HUES64 (cell line): Measurements from ENCODE around the gene CENPT.

Experiments
- H3K27ac ChIP-seq: 2 replicates; pipeline ENCODE4 v1.7.0; 2013; ENCODE audit warnings: low read depth, low read length, inconsistent platforms
- H3K27me3 ChIP-seq: 2 replicates; pipeline ENCODE4 v1.6.1; 2013; ENCODE audit warnings: mild to moderate bottlenecking, low read length; ENCODE audit not compliant: insufficient read depth
- H3K36me3 ChIP-seq: 2 replicates; pipeline ENCODE4 v1.6.1; 2013; ENCODE audit warnings: mild to moderate bottlenecking, low read length; ENCODE audit not compliant: insufficient read depth
- H3K4me1 ChIP-seq: 2 replicates; pipeline ENCODE4 v1.6.1; 2013; ENCODE audit warnings: mild to moderate bottlenecking, low read length, moderate library complexity; ENCODE audit not compliant: insufficient read depth
- H3K4me3 ChIP-seq: 2 replicates; pipeline ENCODE4 v1.5.1; 2013; ENCODE audit warnings: mild to moderate bottlenecking, low read length, moderate library complexity
- H3K9ac ChIP-seq: 2 replicates; pipeline ENCODE4 v1.6.1; 2013; ENCODE audit warnings: mild to moderate bottlenecking, low read depth, low read length
- H3K9me3 ChIP-seq: 2 replicates; pipeline ENCODE4 v1.6.1; 2013; ENCODE audit warnings: low read depth, low read length; ENCODE audit not compliant: insufficient read depth
- WGBS: fragments of 150-250, 120-280 bp; methylation state at CpG from one replicate; pipeline ENCODE4 v1.1.7; 2013; ENCODE audit warnings: missing lambda C conversion rate; 5-methylcytosine and 5-hydroxymethylcytosine counted together

CENPT gene

DNA sequence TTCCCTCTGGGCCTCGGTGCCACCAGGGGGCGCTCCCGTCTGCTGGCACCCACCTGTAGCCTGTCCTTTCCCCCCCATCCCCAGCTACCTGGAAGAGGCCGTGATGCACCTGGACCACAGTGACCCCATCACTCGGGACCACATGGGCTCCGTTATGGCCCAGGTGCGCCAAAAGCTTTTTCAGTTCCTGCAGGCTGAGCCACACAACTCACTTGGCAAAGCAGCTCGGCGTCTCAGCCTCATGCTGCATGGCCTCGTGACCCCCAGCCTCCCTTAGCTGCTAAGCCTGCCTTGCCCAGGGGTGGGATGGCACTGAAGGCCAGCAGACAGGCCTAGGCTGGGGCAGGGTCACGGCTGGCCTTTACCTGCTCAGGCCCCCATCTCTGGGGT, 36.4 kb upstream of the CENPT start:
- Histone ChIP-seq H3K9me3 (no peaks in the 10 kb centered on the region), H3K36me3 (peaks cover 52% of the 10 kb centered on the region), H3K9ac (no peak overlapping the region), H3K27ac (no peak overlapping the region), H3K27me3 (no peaks in the 10 kb centered on the region), H3K4me3 (no peak overlapping the region), H3K4me1 (no peaks in the 10 kb centered on the region; the same call in 1 of the 2 replicates)
- WGBS = 67% methylated on average over 11 of the region's 11 CpGs

DNA sequence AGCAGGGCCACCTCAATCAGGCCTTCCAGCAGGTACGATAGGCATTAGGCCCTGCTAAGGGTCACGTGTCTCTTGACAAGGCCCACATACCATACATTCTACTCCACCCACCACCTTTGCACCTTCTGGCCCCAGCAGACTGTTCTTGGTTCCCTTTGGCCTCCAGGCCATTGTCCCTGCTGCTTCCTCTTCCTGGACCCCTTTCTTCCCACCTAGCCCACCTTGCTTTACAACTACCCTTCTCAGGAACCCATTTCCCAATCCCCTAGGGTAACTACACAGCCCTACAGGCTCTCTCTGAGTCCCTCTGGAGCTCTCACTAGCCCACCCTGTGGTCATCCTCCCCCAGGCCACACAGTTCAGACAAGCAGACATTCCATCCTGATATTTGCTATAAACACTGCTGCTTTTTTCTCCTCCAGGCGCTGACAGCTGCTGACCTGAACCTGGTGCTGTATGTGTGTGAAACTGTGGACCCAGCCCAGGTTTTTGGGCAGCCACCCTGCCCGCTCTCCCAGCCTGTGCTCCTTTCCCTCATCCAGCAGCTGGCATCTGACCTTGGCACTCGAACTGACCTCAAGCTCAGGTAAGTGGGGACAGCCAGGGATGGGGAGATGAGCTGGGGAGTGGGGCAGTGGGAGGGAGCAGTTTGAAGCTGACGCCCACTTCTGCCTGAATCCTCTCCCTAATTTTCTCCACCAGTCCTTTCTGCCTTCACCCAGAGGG, 35.8 kb upstream of the CENPT start:
- no peak overlapping the region for H3K27ac ChIP-seq
- 81% methylated on average over 6 of the region's 6 CpGs for WGBS
- no peaks in the 10 kb centered on the region for H3K9me3 ChIP-seq
- H3K36me3 ChIP-seq = peaks cover 57% of the 10 kb centered on the region
- H3K9ac ChIP-seq = no peak overlapping the region
- no peaks in the 10 kb centered on the region for H3K27me3 ChIP-seq
- H3K4me3 ChIP-seq = no peak overlapping the region
- H3K4me1 ChIP-seq = no peaks in the 10 kb centered on the region; the same call in 1 of the 2 replicates

- H3K36me3 ChIP-seq = peaks cover 65% of the 10 kb centered on the region
- H3K4me1 ChIP-seq = no peaks in the 10 kb centered on the region; the same call in 1 of the 2 replicates
- H3K27me3 ChIP-seq = no peaks in the 10 kb centered on the region
- no peak overlapping the region for H3K27ac ChIP-seq
- H3K4me3 ChIP-seq = no peak overlapping the region
- H3K9ac ChIP-seq = no peak overlapping the region
- 92% methylated on average over 18 of the region's 18 CpGs for WGBS
- no peaks in the 10 kb centered on the region for H3K9me3 ChIP-seq
Observed at GRCh38 chr16:67882374-67883145, 35.1 kb upstream of the CENPT start.

DNA sequence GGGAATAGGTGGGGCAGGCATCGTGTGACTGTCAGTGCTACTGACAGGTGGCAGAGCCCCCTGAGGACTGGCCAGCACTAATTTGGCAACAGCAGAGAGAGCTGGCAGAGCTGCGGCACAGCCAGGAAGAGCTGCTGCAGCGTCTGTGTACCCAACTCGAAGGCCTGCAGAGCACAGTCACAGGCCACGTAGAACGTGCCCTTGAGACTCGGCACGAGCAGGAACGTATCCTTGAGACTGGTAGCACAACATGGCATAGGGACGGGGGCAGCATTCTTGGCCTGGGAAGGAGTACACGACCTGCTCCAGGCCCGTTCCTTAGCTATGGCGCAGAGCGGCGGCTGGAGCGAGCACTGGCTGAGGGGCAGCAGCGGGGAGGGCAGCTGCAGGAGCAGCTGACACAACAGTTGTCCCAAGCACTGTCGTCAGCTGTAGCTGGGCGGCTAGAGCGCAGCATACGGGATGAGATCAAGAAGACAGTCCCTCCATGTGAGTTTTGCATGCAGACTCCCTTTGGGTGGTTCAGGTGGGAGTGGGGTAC, 34.2 kb upstream of the CENPT start:
- Histone ChIP-seq H3K4me1 (no peaks in the 10 kb centered on the region; the same call in 1 of the 2 replicates), H3K27ac (no peak overlapping the region), H3K27me3 (no peaks in the 10 kb centered on the region), H3K36me3 (peaks cover 73% of the 10 kb centered on the region), H3K4me3 (no peak overlapping the region), H3K9ac (no peak overlapping the region), H3K9me3 (no peaks in the 10 kb centered on the region)
- 95% methylated on average over 21 of the region's 21 CpGs for WGBS

GRCh38 chr16:67880584-67880983, 33.1 kb upstream of the CENPT start:
- H3K4me1 ChIP-seq = no peaks in the 10 kb centered on the region; the same call in 1 of the 2 replicates

DNA sequence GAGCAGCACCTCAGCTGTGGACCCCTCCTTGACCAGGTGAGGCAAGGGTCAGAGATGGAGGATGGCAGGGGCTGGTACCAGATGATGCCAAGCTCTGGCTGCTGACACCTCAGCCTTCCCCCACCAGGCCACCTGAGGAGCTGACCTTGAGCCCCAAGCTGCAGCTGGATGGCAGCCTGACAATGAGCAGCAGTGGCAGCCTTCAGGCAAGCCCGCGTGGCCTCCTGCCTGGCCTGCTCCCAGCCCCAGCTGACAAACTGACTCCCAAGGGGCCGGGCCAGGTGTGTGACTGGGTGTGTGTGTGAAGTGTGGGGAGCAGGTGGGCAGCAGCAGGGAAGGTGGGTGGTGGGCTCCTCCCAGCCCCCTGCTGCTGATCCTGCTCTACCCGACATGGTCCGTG, 32.4 kb upstream of the CENPT start:
- Histone ChIP-seq H3K27me3 (no peaks in the 10 kb centered on the region), H3K9me3 (no peaks in the 10 kb centered on the region), H3K9ac (no peak overlapping the region), H3K4me3 (no peak overlapping the region), H3K4me1 (no peaks in the 10 kb centered on the region; the same call in 1 of the 2 replicates), H3K27ac (no peak overlapping the region), H3K36me3 (peaks cover 83% of the 10 kb centered on the region)
- 93% methylated on average over 5 of the region's 5 CpGs for WGBS

More at GRCh38 chr16:67880584-67880983, 33.1 kb upstream of the CENPT start:
- WGBS = 96% methylated on average over 13 of the region's 13 CpGs
- no peak overlapping the region for H3K9ac ChIP-seq
- no peaks in the 10 kb centered on the region for H3K9me3 ChIP-seq
- peaks cover 83% of the 10 kb centered on the region for H3K36me3 ChIP-seq
- H3K27me3 ChIP-seq = no peaks in the 10 kb centered on the region
- no peak overlapping the region for H3K4me3 ChIP-seq
- no peak overlapping the region for H3K27ac ChIP-seq

DNA sequence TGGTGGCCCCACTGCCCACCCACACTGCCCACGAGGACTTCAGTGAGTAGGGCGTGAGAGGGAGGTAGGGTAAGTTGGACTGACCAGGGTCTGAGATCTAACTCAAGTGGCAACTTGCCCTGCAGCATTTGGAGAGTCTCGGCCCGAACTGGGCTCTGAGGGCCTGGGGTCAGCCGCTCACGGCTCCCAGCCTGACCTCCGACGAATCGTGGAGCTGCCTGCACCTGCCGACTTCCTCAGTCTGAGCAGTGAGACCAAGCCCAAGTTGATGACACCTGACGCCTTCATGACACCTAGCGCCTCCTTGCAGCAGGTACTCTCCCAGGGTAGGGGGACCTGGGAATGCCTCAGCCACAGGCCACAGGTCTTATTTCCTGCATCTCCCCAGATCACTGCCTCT, 32.0 kb upstream of the CENPT start:
- Histone ChIP-seq H3K36me3 (peaks cover 83% of the 10 kb centered on the region), H3K9me3 (no peaks in the 10 kb centered on the region), H3K9ac (no peak overlapping the region), H3K27me3 (no peaks in the 10 kb centered on the region), H3K27ac (no peak overlapping the region), H3K4me1 (0 out of 2 replicates have a peak, but pooled peaks cover under 1% of the 10 kb centered on the region), H3K4me3 (no peak overlapping the region)
- WGBS = 94% methylated on average over 12 of the region's 12 CpGs

GRCh38 chr16:67878846-67879245, 31.4 kb upstream of the CENPT start:
- Histone ChIP-seq H3K9me3 (no peaks in the 10 kb centered on the region), H3K36me3 (peaks cover 79% of the 10 kb centered on the region), H3K9ac (no peak overlapping the region), H3K27me3 (no peaks in the 10 kb centered on the region), H3K27ac (no peak overlapping the region), H3K4me1 (peaks cover 6% of the 10 kb centered on the region; the same call in 1 of the 2 replicates), H3K4me3 (no peak overlapping the region)
- WGBS = 94% methylated on average over 9 of the region's 9 CpGs

DNA sequence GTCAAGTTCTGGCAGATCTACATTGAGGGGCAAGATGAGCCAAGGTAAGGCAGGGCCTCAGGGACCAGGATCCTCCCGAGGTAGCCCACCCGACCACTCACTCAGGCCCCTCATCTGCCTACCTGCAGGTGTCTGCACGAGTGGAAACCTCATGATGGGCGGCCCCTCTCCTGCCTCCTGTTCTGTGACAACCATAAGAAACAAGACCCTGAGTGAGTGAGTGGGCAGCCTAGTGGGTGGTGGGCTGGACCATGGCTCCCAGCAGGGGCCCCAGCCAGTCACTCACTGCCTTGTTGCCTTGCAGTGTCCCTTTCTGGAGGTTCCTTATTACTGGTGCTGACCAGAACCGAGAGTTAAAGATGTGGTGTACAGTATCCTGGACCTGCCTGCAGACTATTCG, 30.7 kb upstream of the CENPT start:
- 94% methylated on average over 6 of the region's 6 CpGs for WGBS
- Histone ChIP-seq H3K27me3 (no peaks in the 10 kb centered on the region), H3K27ac (no peak overlapping the region), H3K9me3 (no peaks in the 10 kb centered on the region), H3K36me3 (peaks cover 75% of the 10 kb centered on the region), H3K9ac (no peak overlapping the region), H3K4me3 (no peak overlapping the region), H3K4me1 (peaks cover 8% of the 10 kb centered on the region; the same call in 1 of the 2 replicates)

DNA sequence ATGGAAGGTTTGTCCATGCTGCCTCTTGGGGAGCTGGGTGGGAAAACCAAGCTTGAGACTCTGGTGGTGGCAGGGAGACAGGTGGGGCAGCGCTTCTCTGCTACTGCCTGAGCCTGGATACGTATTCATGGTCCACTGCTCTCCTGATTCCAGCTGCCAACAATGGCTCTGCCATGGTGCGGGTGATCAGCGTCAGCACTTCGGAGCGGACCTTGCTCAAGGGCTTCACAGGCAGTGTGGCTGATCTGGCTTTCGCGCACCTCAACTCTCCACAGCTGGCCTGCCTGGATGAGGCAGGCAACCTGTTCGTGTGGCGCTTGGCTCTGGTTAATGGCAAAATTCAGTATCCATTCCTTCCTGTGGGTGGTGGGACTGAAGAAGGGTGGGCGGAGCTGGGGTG, 29.6 kb upstream of the CENPT start:
- Histone ChIP-seq H3K36me3 (peaks cover 64% of the 10 kb centered on the region), H3K27ac (no peak overlapping the region), H3K27me3 (no peaks in the 10 kb centered on the region), H3K9ac (no peak overlapping the region), H3K4me3 (no peak overlapping the region), H3K9me3 (no peaks in the 10 kb centered on the region), H3K4me1 (peaks cover 8% of the 10 kb centered on the region; the same call in 1 of the 2 replicates)
- 98% methylated on average over 11 of the region's 11 CpGs for WGBS

GRCh38 chr16:67874372-67874771, 26.9 kb upstream of the CENPT start:
- no peaks in the 10 kb centered on the region for H3K9me3 ChIP-seq
- H3K36me3 ChIP-seq = peaks cover 63% of the 10 kb centered on the region
- H3K9ac ChIP-seq = no peak overlapping the region
- no peaks in the 10 kb centered on the region for H3K27me3 ChIP-seq
- H3K4me1 ChIP-seq = peaks cover 8% of the 10 kb centered on the region; the same call in 1 of the 2 replicates
- WGBS = 89% methylated on average over 3 of the region's 3 CpGs
- H3K4me3 ChIP-seq = peak overlapping the region; percentile 97
- no peak overlapping the region for H3K27ac ChIP-seq
